ENCODE results near the gene C20orf173. TPM values are rescaled to one million over a fixed set of nuclear protein-coding genes. Genes with fewer than 3 reads are reported as not detected.

The C20orf173 gene
- polyA plus RNA-seq, 1 donor = not detected

DNA sequence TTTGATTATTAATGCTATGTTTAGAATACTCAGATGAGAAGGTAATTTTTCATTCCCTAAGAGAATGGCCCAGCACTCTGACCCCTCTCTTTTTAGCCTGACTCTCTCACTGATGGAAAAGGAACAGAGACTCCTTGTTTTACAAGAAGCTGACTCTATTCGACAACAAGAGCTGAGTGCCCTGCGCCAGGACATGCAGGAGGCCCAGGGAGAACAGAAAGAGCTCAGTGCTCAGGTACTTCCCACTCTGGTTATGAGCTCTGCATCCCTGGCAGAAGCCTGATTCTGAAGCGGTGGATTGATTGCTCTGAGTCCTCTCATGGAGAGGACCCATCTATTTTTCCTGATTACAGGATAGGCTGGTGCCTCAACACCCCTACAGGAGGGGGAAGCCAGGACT lies 33.0 kb downstream of the C20orf173 start:
- no peaks in the 10 kb centered on the region for H3K9me3 ChIP-seq (ENCODE audit: control insufficient read depth, low read depth, low read length)
- peaks cover 86% of the 10 kb centered on the region for H3K36me3 ChIP-seq (ENCODE audit: control insufficient read depth, insufficient read depth, low read length)
- no CpG with 5 or more reads among the region's 3 CpGs for WGBS (ENCODE audit: insufficient coverage, low lambda C conversion rate)
- H3K27ac ChIP-seq (ENCODE audit: low read length) = no peak overlapping the region
- DNase-seq = no peak
- H3K4me3 ChIP-seq (ENCODE audit: low read length) = no peak overlapping the region
- H3K27me3 ChIP-seq (ENCODE audit: control insufficient read depth, insufficient read depth, low read length) = no peaks in the 10 kb centered on the region
- H3K4me1 ChIP-seq (ENCODE audit: control insufficient read depth, insufficient read depth, low read length) = no peaks in the 10 kb centered on the region

DNA sequence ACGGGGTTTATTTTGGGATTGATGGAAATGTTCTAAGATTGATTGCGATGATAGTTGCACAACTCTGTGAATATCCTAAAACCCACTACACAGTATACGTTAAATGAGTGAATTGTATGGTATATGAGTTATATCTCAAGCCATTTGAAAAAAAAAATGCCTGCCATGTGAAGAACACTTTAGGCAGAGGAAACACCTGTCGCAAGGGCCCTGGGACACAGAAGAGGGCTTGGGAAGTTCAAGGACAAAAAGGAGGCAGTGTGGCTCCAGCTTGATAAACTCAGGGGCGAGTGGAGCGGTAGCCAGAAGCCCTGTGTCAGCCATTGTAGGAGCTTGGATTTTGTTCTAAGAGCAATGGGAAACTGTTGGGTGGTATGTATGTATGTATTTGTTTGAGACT lies 37.1 kb downstream of the C20orf173 start:
- 100% methylated on average over 4 of the region's 6 CpGs for WGBS (ENCODE audit: insufficient coverage, low lambda C conversion rate)
- Histone ChIP-seq H3K36me3 (ENCODE audit: control insufficient read depth, insufficient read depth, low read length) (peaks cover 83% of the 10 kb centered on the region), H3K9me3 (ENCODE audit: control insufficient read depth, low read depth, low read length) (no peaks in the 10 kb centered on the region), H3K27ac (ENCODE audit: low read length) (no peak overlapping the region), H3K4me3 (ENCODE audit: low read length) (no peak overlapping the region), H3K4me1 (ENCODE audit: control insufficient read depth, insufficient read depth, low read length) (no peaks in the 10 kb centered on the region), H3K27me3 (ENCODE audit: control insufficient read depth, insufficient read depth, low read length) (no peaks in the 10 kb centered on the region)
- no peak for DNase-seq

DNA sequence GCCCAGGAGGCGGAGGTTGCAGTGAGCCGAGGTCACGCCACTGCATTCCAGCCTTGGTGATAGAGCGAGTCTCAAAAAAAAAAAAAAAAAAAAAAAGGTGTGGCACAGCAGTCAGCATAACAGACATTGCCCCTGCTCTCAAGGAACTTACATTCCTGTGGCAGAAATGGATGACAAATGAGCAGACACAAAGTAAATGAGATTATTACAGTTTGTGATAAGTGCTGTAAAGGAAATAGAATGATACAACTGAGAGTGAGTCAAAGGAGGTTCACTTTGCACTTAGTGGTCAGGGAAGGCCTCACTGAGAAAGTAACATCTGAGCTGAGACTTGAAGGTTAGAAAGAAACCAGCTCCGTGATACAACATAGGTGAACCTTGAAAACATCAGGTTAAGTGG lies 37.6 kb downstream of the C20orf173 start:
- WGBS (ENCODE audit: insufficient coverage, low lambda C conversion rate) = 100% methylated on average over 3 of the region's 5 CpGs
- no peak overlapping the region for H3K4me3 ChIP-seq (ENCODE audit: low read length)

GRCh38 chr20:35490736-35491181 lies 38.7 kb downstream of the C20orf173 start:
- H3K27me3 ChIP-seq (ENCODE audit: control insufficient read depth, insufficient read depth, low read length) = no peaks in the 10 kb centered on the region
- no peaks in the 10 kb centered on the region for H3K9me3 ChIP-seq (ENCODE audit: control insufficient read depth, low read depth, low read length)
- no peaks in the 10 kb centered on the region for H3K4me1 ChIP-seq (ENCODE audit: control insufficient read depth, insufficient read depth, low read length)
- no CpG with 5 or more reads among the region's 6 CpGs for WGBS (ENCODE audit: insufficient coverage, low lambda C conversion rate)
- H3K27ac ChIP-seq (ENCODE audit: low read length) = no peak overlapping the region
- no peak for DNase-seq
- peaks cover 76% of the 10 kb centered on the region for H3K36me3 ChIP-seq (ENCODE audit: control insufficient read depth, insufficient read depth, low read length)
- H3K4me3 ChIP-seq (ENCODE audit: low read length) = no peak overlapping the region

More for the DNA sequence above, 37.6 kb downstream of the C20orf173 start:
- H3K4me1 ChIP-seq (ENCODE audit: control insufficient read depth, insufficient read depth, low read length) = no peaks in the 10 kb centered on the region
- DNase-seq = no peak
- no peaks in the 10 kb centered on the region for H3K27me3 ChIP-seq (ENCODE audit: control insufficient read depth, insufficient read depth, low read length)
- H3K36me3 ChIP-seq (ENCODE audit: control insufficient read depth, insufficient read depth, low read length) = peaks cover 81% of the 10 kb centered on the region
- H3K27ac ChIP-seq (ENCODE audit: low read length) = no peak overlapping the region
- H3K9me3 ChIP-seq (ENCODE audit: control insufficient read depth, low read depth, low read length) = no peaks in the 10 kb centered on the region

DNA sequence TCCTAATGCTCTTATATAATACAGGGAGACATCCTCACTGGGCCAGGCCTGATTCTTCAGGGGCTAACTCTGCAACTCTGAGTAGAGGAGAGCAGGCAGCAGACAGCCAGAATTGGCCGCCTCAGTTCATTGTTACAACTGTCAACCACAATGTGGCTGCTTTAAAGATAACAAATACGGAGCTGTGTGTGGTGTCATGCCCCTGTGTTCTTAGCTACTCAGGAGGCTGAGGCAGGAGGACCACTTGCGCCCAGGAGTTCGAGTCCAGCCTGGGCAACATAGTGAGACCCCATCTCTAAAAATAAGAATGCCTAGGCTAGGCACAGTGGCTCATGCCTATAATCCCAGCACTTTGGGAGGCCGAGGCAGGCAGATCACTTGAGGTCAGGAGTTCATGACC lies 39.7 kb downstream of the C20orf173 start:
- DNase-seq = no peak
- Histone ChIP-seq H3K4me3 (ENCODE audit: low read length) (no peak overlapping the region), H3K27me3 (ENCODE audit: control insufficient read depth, insufficient read depth, low read length) (no peaks in the 10 kb centered on the region), H3K27ac (ENCODE audit: low read length) (no peak overlapping the region), H3K36me3 (ENCODE audit: control insufficient read depth, insufficient read depth, low read length) (peaks cover 70% of the 10 kb centered on the region), H3K9me3 (ENCODE audit: control insufficient read depth, low read depth, low read length) (no peaks in the 10 kb centered on the region), H3K4me1 (ENCODE audit: control insufficient read depth, insufficient read depth, low read length) (no peaks in the 10 kb centered on the region)
- WGBS (ENCODE audit: insufficient coverage, low lambda C conversion rate) = no CpG with 5 or more reads among the region's 5 CpGs

DNA sequence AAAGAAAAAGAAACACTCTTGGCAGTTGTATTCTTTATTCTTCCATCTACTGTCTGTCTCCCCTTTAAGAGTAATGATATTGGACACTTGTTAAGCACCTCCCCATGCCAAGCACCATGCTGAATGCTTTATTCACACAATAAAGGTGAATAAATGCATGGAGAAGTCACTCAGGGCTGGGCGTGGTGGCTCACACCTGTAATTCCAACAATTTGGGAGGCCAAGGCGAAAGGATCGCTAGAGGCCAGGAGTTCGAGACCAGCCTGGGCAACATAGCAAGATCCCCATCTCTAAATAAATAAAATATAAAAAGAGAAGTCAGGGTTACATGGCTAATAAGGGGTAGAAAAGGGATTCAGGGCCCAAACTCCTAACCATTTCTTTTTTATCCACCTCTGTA lies 42.0 kb downstream of the C20orf173 start:
- no peaks in the 10 kb centered on the region for H3K4me1 ChIP-seq (ENCODE audit: control insufficient read depth, insufficient read depth, low read length)
- peaks cover 59% of the 10 kb centered on the region for H3K36me3 ChIP-seq (ENCODE audit: control insufficient read depth, insufficient read depth, low read length)
- H3K27me3 ChIP-seq (ENCODE audit: control insufficient read depth, insufficient read depth, low read length) = no peaks in the 10 kb centered on the region
- WGBS (ENCODE audit: insufficient coverage, low lambda C conversion rate) = 100% methylated on average over 3 of the region's 4 CpGs
- no peak overlapping the region for H3K27ac ChIP-seq (ENCODE audit: low read length)
- H3K9me3 ChIP-seq (ENCODE audit: control insufficient read depth, low read depth, low read length) = peaks cover 3% of the 10 kb centered on the region
- no peak overlapping the region for H3K4me3 ChIP-seq (ENCODE audit: low read length)
- DNase-seq = no peak

DNA sequence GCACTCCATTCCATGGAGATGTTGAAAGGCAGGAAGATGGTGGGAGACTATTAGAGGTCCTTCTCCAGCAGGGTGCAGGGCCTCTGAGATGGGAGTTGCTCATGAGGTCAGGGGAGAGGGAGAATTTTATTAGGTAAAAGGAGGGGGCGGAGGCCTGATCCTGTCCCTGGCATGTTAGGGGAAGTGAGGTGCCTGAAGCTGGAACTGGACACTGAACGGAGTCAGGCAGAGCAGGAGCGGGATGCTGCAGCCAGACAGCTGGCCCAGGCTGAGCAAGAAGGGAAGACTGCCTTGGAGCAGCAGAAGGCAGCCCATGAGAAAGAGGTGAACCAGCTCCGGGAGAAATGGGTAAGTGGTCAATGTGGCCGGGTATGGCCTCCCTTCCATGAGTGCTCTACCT lies 49.7 kb downstream of the C20orf173 start:
- H3K27me3 ChIP-seq (ENCODE audit: control insufficient read depth, insufficient read depth, low read length) = no peaks in the 10 kb centered on the region
- no peak overlapping the region for H3K27ac ChIP-seq (ENCODE audit: low read length)
- H3K9me3 ChIP-seq (ENCODE audit: control insufficient read depth, low read depth, low read length) = peaks cover 3% of the 10 kb centered on the region
- DNase-seq = no peak
- no CpG with 5 or more reads among the region's 5 CpGs for WGBS (ENCODE audit: insufficient coverage, low lambda C conversion rate)
- H3K4me1 ChIP-seq (ENCODE audit: control insufficient read depth, insufficient read depth, low read length) = peaks cover 8% of the 10 kb centered on the region
- no peak overlapping the region for H3K4me3 ChIP-seq (ENCODE audit: low read length)
- H3K36me3 ChIP-seq (ENCODE audit: control insufficient read depth, insufficient read depth, low read length) = peaks cover 56% of the 10 kb centered on the region

GRCh38 chr20:35478804-35479472 lies 50.5 kb downstream of the C20orf173 start:
- Histone ChIP-seq H3K9me3 (ENCODE audit: control insufficient read depth, low read depth, low read length) (peaks cover 3% of the 10 kb centered on the region), H3K27me3 (ENCODE audit: control insufficient read depth, insufficient read depth, low read length) (no peaks in the 10 kb centered on the region), H3K27ac (ENCODE audit: low read length) (no peak overlapping the region), H3K36me3 (ENCODE audit: control insufficient read depth, insufficient read depth, low read length) (peaks cover 52% of the 10 kb centered on the region), H3K4me1 (ENCODE audit: control insufficient read depth, insufficient read depth, low read length) (peaks cover 16% of the 10 kb centered on the region), H3K4me3 (ENCODE audit: low read length) (no peak overlapping the region)
- DNase-seq = no peak
- no CpG with 5 or more reads among the region's 16 CpGs for WGBS (ENCODE audit: insufficient coverage, low lambda C conversion rate)

Other genes with a start within 250 kb of the C20orf173 start
- gene EIF6, start 244.9 kb downstream of the C20orf173 start, polyA plus RNA-seq = 172 TPM
- 0.01 TPM for gene FAM83C, start 237.2 kb downstream of the C20orf173 start, polyA plus RNA-seq
- gene UQCC1, start 117.7 kb downstream of the C20orf173 start, polyA plus RNA-seq = 39.5 TPM
- gene GDF5, start 91.4 kb downstream of the C20orf173 start, polyA plus RNA-seq = 0.15 TPM
- 31.0 TPM for gene CEP250, start 74.1 kb downstream of the C20orf173 start, polyA plus RNA-seq
- gene ERGIC3, start 12.4 kb upstream of the C20orf173 start, polyA plus RNA-seq = 271 TPM
- gene SPAG4, start 86.2 kb upstream of the C20orf173 start, polyA plus RNA-seq = 1.5 TPM
- gene CPNE1, start 135.2 kb upstream of the C20orf173 start, polyA plus RNA-seq = 150 TPM
- 62.4 TPM for gene RBM12, start 135.2 kb upstream of the C20orf173 start, polyA plus RNA-seq
- 32.1 TPM for gene NFS1, start 169.7 kb upstream of the C20orf173 start, polyA plus RNA-seq
- gene ROMO1, start 169.8 kb upstream of the C20orf173 start, polyA plus RNA-seq = 133 TPM
- 429 TPM for gene RBM39, start 212.6 kb upstream of the C20orf173 start, polyA plus RNA-seq
- gene PHF20, start 242.4 kb upstream of the C20orf173 start, polyA plus RNA-seq = 23.6 TPM